Spleen (tissue), 11 donors: ENCODE measurements around the gene WDCP. TPM values are rescaled to one million over a fixed set of nuclear protein-coding genes. Genes with fewer than 3 reads are reported as not detected.

Experiments
- DNase-seq: peaks from one replicate; pipeline ENCODE4 v3.0.0-alpha.2; 2020
- H3K27ac ChIP-seq, 8 donors: fragments of 200-600 bp; sonication (generic) in 7 of 8; 1 replicate in 4 of 8; 2 replicates in 4 of 8; pipeline versions ENCODE4 v1.5.0 to v1.8.0; 2016 to 2021; ENCODE audit warnings: inconsistent platforms in 4 of 8, mild to moderate bottlenecking in 4 of 8, moderate library complexity in 1 of 8
- H3K27me3 ChIP-seq, 7 donors: fragments of 200-600 bp; sonication (generic) in 6 of 7; replicated peaks in 1 of 7; 1 replicate in 4 of 7; 2 replicates in 3 of 7; pipeline versions ENCODE4 v1.5.0 to v1.8.0; 2016 to 2021; ENCODE audit warnings: inconsistent platforms in 3 of 7, mild to moderate bottlenecking in 1 of 7
- H3K36me3 ChIP-seq, 6 donors: fragments of 200-600 bp; sonication (generic) in 5 of 6; 1 replicate in 4 of 6; 2 replicates in 2 of 6; pipeline versions ENCODE4 v1.5.0 to v1.8.0; 2016 to 2021; ENCODE audit warnings: inconsistent platforms in 2 of 6
- H3K4me1 ChIP-seq, 6 donors: fragments of 200-600 bp; sonication (generic) in 5 of 6; 1 replicate in 3 of 6; 2 replicates in 3 of 6; pipeline versions ENCODE4 v1.5.0 to v1.8.0; 2016 to 2021; ENCODE audit warnings: inconsistent platforms in 3 of 6
- H3K4me3 ChIP-seq, 8 donors: fragments of 200-600 bp; sonication (generic) in 7 of 8; 1 replicate in 4 of 8; 2 replicates in 4 of 8; pipeline versions ENCODE4 v1.5.0 to v1.8.0; 2016 to 2021; ENCODE audit warnings: inconsistent platforms in 4 of 8, mild to moderate bottlenecking in 4 of 8, moderate library complexity in 2 of 8
- H3K9me3 ChIP-seq, 8 donors: fragments of 200-600 bp; sonication (generic) in 7 of 8; 1 replicate in 4 of 8; 2 replicates in 4 of 8; pipeline versions ENCODE4 v1.5.0 to v1.8.0; 2016 to 2021; ENCODE audit warnings: inconsistent platforms in 4 of 8
- POLR2A ChIP-seq, 3 donors: fragments of 450-650 bp; IDR thresholded peaks; one replicate each; pipeline ENCODE4 v1.5.1; 2017; ENCODE audit warnings: antibody characterized with exemption in 3 of 3, mild to moderate bottlenecking in 1 of 3
- POLR2AphosphoS5 ChIP-seq, 3 donors: sonication (generic); formaldehyde crosslinking; IDR thresholded peaks; one replicate each; pipeline ENCODE4 v1.5.1; 2017; ENCODE audit warnings: antibody characterized with exemption in 3 of 3
- WGBS, 5 donors: extraction: QIAGEN DNeasy Blood & Tissue Kit in 3 of 5; methylation state at CpG; one replicate each; pipeline versions ENCODE4 v1.1.5 to v1.1.7; 2013 to 2018; 5-methylcytosine and 5-hydroxymethylcytosine counted together
- intact Hi-C: fragments of 100-400 bp; cut with DNase I; formaldehyde crosslinking; loops from one replicate; pipeline ENCODE4 v1.15.0; 2023; ENCODE audit warnings: low total_unique reads
- polyA plus RNA-seq, 3 donors: library from polyadenylated mRNA; stranded (reverse); fragments of 200-250 nt; gene quantifications; one replicate each; pipeline ENCODE4 v1.2.1, GENCODE V29; 2013
- total RNA-seq, 7 donors: library from RNA; depleted of rRNA in 3 of 7; stranded (reverse); fragments of >200 nt in 3 of 7; fragmentation: NEBNext Ultra II Directional in 4 of 7; extraction: Animal tissue kit (Norgen Biotek cat#: 25700) in 4 of 7; gene quantifications; one replicate each; pipeline versions ENCODE4 v1.1.0 to v1.2.1, GENCODE V29; 2016 to 2021
- TF ChIP-seq, protein P1 (sequence below), 11 experiments: fragments of 200-600 bp in 7 of 11; fragments of 450-650 bp in 4 of 11; sonication (generic) in 4 of 11; IDR thresholded peaks in 8 of 11; conservative IDR thresholded peaks in 3 of 11; 1 replicate in 7 of 11; 2 replicates in 4 of 11; pipeline versions ENCODE4 v1.4.0 to v1.8.0; 2016 to 2021; ENCODE audit warnings: antibody characterized with exemption in 11 of 11, inconsistent platforms in 4 of 11, mild to moderate bottlenecking in 1 of 11
- donor health status: healthy with polysubstance abuse.
- donor health status: DM: no; HTN: no; CAD: no; lungs with moderate emphysema.
- donor health status: DM: no; HTN: no; CAD: no.
- donor health status: Bipolar disorder and iron deficiency.
- donor health status: healthy.
- donor health status: DM: no; HTN: no; CAD: no.
- donor health status: DM: yes; HTN: yes; CAD: no.

Gene WDCP
- total and polyA plus RNA-seq, 10 donors, result 2.9 to 13.1 (median 9.0) TPM

DNA sequence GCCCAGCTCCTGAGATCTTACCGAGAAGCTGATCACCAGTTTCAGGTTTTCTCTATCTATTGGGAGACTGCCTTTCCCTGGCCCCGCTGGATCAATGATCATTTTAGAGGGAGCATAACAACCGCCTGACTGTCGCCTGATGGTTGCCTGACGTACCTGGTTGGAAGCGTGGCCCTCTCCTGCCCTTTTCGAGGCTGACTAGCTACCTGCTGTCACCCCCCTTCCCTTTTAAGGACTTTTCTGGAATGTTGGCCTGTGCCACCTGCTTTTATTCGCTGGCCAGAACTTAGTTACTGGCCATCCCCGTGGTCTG, 37.9 kb downstream of the WDCP start:
- no peak overlapping the region for H3K27ac ChIP-seq
- no peak for DNase-seq
- H3K4me1 ChIP-seq, result peaks cover 3 to 19% (median 13%) of the 10 kb centered on the region in 6 donors
- intact Hi-C loops, result no loop called here
- H3K9me3 ChIP-seq, result no peaks in the 10 kb centered on the region
- H3K4me3 ChIP-seq, result peak overlapping the region in 3 of 8 donors; percentile 19 to 64 (median 42)
- TF ChIP-seq POLR2AphosphoS5 (IDR thresholded peaks at IDR 0.05), result no peak
- TF ChIP-seq, protein P1, sequence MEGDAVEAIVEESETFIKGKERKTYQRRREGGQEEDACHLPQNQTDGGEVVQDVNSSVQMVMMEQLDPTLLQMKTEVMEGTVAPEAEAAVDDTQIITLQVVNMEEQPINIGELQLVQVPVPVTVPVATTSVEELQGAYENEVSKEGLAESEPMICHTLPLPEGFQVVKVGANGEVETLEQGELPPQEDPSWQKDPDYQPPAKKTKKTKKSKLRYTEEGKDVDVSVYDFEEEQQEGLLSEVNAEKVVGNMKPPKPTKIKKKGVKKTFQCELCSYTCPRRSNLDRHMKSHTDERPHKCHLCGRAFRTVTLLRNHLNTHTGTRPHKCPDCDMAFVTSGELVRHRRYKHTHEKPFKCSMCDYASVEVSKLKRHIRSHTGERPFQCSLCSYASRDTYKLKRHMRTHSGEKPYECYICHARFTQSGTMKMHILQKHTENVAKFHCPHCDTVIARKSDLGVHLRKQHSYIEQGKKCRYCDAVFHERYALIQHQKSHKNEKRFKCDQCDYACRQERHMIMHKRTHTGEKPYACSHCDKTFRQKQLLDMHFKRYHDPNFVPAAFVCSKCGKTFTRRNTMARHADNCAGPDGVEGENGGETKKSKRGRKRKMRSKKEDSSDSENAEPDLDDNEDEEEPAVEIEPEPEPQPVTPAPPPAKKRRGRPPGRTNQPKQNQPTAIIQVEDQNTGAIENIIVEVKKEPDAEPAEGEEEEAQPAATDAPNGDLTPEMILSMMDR (IDR thresholded peaks at IDR 0.05 in 8 of 11, conservative IDR thresholded peaks at IDR 0.05 in 3 of 11), result no peak
- no peak for TF ChIP-seq POLR2A (IDR thresholded peaks at IDR 0.05)
- 73 to 82% (median 77%) methylated on average over 9 of the region's 9 CpGs for WGBS, 5 donors
- H3K27me3 ChIP-seq, result peaks cover 0 to 35% (median 22%) of the 10 kb centered on the region in 7 donors
- no peaks in the 10 kb centered on the region for H3K36me3 ChIP-seq

DNA sequence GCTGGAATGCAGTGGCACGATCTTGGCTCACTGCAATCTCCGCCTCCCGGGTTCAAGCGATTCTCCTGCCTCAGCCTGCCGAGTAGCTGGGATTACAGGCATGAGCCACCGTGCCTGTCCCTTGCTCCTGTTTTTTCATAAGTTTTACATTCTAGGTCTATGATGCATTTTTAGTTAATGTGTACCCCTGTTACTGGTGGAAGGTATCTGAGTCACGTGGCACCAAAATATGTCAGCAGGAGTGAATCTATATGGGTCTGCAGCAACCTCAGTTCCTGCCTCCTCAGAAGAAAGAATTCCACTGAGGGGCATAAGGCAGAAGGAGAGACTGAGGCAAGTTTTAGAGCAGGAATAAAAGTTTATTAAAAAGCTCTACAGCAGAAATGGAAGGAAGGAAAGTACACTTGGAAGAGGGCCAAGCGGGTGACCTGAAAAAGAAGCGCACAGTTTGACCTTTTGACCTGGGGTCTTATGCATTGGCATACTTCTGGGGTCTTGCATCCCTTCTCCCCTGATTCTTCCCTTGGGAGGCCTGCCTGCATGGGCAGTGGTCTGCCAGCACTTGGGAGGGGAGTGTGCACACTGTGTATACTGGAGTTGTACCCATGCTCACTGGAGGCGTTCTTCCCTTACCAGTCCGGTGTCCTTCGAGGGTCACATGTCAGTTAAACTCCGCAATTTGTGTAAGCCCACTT, 38.4 kb downstream of the WDCP start:
- H3K27me3 ChIP-seq, result peaks cover 0 to 35% (median 22%) of the 10 kb centered on the region in 7 donors
- H3K4me1 ChIP-seq, result peaks cover 3 to 19% (median 13%) of the 10 kb centered on the region in 6 donors
- intact Hi-C loops, result no loop called here
- TF ChIP-seq POLR2AphosphoS5 (IDR thresholded peaks at IDR 0.05) (no peak), POLR2A (IDR thresholded peaks at IDR 0.05) (no peak)
- TF ChIP-seq, protein P1 (IDR thresholded peaks at IDR 0.05 in 8 of 11, conservative IDR thresholded peaks at IDR 0.05 in 3 of 11), result no peak
- no peak for DNase-seq
- WGBS, 5 donors, result 75 to 90% (median 89%) methylated on average over 13 of the region's 13 CpGs
- H3K4me3 ChIP-seq, result no peak overlapping the region
- H3K27ac ChIP-seq, result no peak overlapping the region
- H3K36me3 ChIP-seq, result no peaks in the 10 kb centered on the region
- H3K9me3 ChIP-seq, result no peaks in the 10 kb centered on the region

DNA sequence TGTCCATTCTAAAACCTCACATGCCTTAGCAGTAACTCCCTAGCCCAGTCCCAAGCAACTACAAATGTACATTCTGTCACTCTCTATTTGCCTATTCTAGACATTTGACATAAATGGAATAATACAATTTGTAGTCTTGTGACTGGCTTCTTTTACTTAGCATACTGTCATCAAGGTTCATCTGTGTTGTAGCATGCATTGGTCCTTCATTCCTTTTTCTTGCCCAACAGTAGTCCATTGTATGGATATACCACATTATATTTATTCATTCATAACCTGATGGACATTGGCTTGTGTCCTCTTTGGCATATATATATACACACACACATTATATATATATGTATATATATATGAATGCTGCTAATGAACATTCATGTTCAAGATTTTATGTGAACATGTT, 39.5 kb downstream of the WDCP start:
- H3K27ac ChIP-seq, result no peak overlapping the region
- peaks cover 0 to 35% (median 22%) of the 10 kb centered on the region in 7 donors for H3K27me3 ChIP-seq
- intact Hi-C loops, result no loop called here
- TF ChIP-seq, protein P1 (IDR thresholded peaks at IDR 0.05 in 8 of 11, conservative IDR thresholded peaks at IDR 0.05 in 3 of 11), result no peak
- TF ChIP-seq POLR2AphosphoS5 (IDR thresholded peaks at IDR 0.05) (no peak), POLR2A (IDR thresholded peaks at IDR 0.05) (no peak)
- H3K9me3 ChIP-seq, result no peaks in the 10 kb centered on the region
- no peak for DNase-seq
- peaks cover 3 to 19% (median 13%) of the 10 kb centered on the region in 6 donors for H3K4me1 ChIP-seq
- H3K4me3 ChIP-seq, result no peak overlapping the region
- H3K36me3 ChIP-seq, result no peaks in the 10 kb centered on the region

GRCh38 chr2:23994567-23994966, 52.6 kb downstream of the WDCP start:
- Histone ChIP-seq H3K27ac (no peak overlapping the region), H3K4me3 (no peak overlapping the region), H3K27me3 (no peaks in the 10 kb centered on the region), H3K9me3 (no peaks in the 10 kb centered on the region), H3K36me3 (peaks cover 0 to 23% (median under 1%) of the 10 kb centered on the region in 6 donors), H3K4me1 (no peaks in the 10 kb centered on the region)
- no peak for TF ChIP-seq POLR2A (IDR thresholded peaks at IDR 0.05)
- TF ChIP-seq, protein P1 (IDR thresholded peaks at IDR 0.05 in 8 of 11, conservative IDR thresholded peaks at IDR 0.05 in 3 of 11), result no peak
- TF ChIP-seq POLR2AphosphoS5 (IDR thresholded peaks at IDR 0.05), result no peak
- 44 to 79% (median 67%) methylated on average over 1 of the region's 1 CpG for WGBS, 5 donors
- no peak for DNase-seq
- intact Hi-C loops, result no loop called here
